ENCODE measurements around the gene DCAF10.
"Not testable (repeated sequence)": the region's sequence is repeated elsewhere in the genome, so short reads cannot be mapped to it uniquely, and the experiment has no call there.

DCAF10 gene, protein sequence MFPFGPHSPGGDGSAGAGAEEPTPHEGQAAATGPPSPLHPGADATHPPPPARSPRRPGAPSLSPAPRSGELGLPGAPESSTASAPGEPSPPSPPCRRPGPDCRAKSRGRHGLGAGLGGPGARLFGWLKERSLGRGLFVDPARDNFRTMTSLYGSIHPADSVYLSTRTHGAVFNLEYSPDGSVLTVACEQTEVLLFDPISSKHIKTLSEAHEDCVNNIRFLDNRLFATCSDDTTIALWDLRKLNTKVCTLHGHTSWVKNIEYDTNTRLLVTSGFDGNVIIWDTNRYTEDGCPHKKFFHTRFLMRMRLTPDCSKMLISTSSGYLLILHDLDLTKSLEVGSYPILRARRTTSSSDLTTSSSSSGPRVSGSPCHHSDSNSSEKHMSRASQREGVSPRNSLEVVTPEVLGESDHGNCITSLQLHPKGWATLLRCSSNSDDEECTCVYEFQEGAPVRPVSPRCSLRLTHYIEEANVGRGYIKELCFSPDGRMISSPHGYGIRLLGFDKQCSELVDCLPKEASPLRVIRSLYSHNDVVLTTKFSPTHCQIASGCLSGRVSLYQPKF

DNA sequence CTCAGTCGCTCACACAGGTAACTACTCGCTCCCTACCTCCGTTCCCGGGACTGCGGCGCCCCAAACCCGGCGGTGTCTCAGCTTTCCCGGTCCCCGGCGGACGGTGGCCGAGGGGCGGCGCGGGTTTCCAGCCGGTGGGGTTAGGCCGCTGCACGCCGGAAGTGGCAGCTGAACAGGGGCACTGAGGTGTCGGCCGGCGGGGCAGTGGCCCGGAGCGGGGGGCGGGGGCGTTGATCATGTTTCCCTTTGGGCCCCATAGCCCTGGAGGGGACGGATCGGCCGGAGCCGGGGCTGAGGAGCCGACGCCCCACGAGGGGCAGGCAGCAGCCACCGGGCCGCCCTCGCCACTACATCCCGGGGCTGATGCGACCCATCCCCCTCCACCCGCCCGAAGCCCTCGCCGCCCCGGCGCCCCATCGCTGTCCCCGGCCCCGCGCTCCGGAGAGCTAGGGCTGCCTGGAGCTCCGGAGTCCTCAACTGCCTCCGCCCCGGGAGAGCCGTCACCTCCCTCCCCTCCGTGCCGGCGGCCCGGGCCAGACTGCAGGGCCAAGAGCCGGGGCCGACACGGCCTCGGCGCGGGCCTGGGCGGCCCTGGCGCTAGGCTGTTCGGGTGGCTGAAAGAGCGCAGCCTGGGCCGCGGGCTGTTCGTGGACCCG, at the start of gene DCAF10:
DCAF10 (plus strand) TSS at position 167 of the 656 bp plus-strand sequence; CDS start at position 237, 70 bp downstream.
- DNase-seq (ENCODE audit: low read depth), result peak; percentile 79

DNA sequence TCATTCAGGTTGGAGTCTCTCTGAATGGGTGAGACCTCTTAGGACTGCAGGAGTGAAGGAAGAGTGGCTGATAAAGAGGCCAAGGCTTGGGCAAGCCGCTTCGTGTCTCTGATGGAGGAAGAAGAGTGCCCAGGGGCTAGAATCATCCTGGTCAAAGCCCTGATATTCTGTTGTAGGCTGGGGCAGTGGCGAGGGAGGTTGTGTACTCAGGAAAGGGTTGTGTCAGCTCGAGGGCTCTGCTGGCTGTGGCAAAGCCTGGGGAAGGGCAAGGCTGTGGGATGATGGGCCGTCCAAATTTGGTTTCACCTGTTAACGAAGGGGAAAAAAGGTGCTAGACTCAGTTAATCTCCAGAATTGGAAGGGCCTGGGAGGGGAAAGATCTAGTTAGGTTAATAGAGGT, 49.4 kb upstream of the DCAF10 start:
- no peak for DNase-seq (ENCODE audit: low read depth)

DNA sequence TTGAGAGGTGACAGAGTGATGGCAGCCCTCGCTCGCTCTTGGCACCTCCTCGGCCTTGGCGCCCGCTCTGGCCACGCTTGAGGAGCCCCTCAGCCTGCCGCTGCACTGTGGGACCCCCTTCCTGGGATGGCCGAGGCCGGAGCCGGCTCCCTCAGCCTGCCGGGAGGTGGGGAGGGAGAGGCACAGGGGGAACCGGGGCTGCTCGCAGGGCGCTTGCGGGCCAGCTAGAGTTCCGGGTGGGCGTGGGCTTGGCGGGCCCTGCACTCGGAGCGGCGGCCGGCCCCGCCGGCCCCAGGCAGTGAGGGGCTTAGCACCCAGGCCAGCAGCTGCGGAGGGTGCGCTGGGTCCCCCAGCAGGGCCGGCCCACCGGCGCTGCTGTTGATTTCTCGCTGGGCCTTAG, 48.9 kb upstream of the DCAF10 start:
- DNase-seq (ENCODE audit: low read depth), result not testable (repeated sequence)

DNA sequence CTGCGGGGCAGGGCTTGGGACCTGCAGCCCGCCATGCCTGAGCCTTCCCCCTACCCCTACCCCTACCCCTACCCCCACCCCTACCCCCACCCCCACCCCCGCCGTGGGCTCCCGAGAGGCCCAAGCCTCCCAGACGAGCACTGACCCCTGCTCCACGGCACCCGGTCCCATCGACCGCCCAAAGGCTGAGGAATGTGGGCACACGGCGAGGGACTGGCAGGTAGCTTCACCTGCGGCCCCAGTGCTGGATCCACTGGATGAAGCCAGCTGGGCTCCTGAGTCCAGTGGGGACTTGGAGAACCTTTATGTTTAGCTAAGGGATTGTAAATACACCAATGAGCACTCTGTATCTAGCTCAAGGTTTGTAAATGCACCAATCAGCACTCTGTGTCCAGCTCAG, 48.5 kb upstream of the DCAF10 start:
- DNase-seq (ENCODE audit: low read depth), result not testable (repeated sequence)

DNA sequence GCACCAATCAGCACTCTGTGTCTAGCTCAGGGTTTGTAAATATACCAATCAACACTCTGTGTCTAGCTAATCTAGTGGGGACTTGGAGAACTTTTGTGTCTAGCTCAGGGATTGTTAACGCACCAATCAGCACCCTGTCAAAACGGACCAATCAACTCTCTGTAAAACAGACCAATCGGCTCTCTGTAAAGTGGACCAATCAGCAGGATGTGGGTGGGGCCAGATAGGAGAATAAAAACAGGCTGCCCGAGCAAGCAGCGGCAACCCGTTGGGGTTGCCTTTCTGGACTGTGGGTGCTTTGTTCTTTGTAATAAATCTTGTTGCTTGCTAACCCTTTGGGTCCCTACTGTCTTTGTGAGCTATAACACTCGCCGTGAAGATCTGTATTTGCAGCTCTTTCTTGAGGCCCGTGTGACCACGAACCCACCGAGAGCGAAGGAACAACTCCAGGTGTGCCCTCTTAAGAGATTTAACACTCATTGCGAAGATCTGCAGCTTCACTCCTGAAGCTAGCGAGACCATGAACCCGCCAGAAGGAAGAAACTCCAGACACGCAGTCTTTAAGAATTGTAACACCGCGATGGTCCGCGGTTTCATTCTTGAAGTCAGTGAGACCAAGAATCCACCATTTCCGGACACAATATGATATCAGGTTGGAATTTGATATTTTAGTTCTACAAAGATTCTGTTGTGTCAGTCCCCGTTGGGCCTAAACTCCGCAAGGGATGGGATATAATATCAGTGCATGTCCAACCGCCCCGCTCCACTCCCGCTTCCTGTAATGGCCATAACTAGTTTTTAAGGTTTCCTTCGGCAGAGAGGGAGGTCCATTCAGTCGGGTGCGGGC, 47.7 kb upstream of the DCAF10 start:
- no peak for DNase-seq (ENCODE audit: low read depth)

DNA sequence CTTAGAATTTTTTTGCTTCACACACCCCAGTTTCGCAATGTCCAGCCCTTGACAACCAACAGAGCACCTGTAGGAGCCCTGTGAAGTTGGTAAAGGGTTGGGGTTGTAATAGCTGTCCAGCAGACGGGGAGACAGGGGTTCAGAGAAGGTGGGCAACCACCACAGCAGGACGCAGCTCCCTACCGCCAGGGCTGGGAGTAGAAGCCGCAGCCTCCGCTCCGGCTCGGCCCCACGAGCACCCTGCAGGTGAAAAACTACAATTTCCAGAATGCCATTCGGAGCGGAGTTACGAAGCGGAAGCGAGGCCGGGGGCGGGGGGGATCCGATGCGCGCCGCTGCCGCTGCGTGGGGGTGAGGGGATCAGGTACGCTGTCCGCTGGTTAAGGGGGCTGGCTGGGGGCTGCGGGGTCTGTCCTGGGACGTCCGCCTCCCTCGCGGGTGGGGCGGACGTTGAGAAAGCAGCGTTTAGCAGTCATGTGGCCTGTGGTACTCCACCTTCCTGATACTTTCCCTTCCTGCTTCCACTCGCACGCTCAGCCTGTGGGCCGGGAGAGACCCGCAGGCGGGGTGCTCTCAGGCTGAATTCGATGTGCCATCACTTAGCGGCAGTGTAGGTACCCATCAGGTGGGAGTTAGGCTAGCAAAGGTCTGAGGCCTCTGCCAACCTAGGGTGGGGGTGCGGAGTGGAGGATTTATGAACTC, 47.0 kb upstream of the DCAF10 start, which contains the start of gene TRMT10B:
TRMT10B (plus strand) TSS at position 317 of the 702 bp plus-strand sequence. CDS start 8,127 bp downstream, outside the sequence.
- DNase-seq (ENCODE audit: low read depth), result peak; percentile 61

DNA sequence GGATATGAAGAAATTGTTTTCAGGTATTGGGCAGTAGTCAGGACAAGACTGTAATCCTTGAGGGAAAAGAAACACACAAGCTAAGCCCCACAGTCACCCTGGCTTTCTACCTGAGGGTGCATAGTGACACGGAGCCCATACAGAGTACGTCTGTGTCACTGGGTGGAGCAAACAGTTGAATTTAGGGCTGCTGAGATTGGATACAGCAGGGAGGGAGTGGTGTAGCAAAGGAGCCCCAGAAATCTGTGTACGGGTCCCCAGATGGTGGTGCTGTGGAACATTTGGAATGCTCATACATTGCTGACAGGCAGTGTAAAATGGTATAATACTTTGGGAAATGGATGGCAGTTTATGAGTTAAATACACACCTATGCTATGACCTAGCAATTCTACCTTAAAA, 41.9 kb upstream of the DCAF10 start:
- DNase-seq (ENCODE audit: low read depth), result no peak

DNA sequence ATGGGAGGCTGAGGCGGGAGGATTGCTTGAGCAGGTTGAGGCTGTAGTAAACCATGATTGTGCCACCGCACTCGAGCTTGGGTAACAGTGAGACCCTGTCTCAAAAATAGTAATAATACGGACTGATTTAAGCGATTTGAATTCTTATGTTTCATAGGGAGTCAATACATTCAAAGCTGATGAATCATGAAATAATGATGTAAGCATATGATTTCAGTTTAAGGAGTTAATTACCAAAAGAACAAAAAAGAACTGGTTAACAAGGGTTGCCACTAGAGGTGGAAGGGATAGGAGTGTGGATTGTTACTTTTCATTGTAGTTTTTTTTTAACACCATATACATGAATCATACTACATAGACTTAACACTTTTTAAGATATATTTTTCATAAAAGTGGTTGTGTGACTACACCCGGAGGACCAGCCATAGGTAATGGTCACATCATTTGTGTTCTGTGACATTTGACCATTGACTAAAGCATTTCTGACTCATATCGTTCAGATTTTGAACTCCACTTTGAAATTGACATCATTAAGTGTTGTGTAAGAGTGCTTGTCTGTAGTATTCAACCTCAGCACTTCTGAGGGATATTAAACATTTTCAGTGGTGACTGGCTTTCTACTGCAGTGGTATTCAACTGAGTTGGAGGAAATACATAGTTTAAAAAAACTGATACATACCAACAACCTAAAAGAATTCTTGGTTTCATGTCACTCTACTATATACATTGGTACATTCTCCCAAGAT, 40.0 kb upstream of the DCAF10 start:
- DNase-seq (ENCODE audit: low read depth), result no peak

DNA sequence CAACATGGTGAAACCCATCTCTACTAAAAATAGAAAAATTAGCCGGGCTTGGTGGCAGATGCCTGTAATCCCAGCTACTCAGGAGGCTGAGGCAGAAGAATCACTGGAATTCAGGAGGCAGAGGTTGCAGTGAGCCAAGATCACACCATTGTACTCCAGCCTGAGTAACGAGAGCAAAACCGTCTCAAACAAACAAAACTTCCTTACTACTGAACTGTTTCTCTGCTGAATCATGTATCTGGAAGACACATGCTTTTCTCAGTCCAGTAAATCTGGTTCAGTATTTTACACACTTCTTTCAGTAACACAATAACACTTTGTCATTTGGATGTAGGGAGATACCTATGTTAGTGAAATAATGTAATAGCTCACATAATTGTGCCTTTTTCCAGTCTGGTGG, 39.1 kb upstream of the DCAF10 start:
- no peak for DNase-seq (ENCODE audit: low read depth)

DNA sequence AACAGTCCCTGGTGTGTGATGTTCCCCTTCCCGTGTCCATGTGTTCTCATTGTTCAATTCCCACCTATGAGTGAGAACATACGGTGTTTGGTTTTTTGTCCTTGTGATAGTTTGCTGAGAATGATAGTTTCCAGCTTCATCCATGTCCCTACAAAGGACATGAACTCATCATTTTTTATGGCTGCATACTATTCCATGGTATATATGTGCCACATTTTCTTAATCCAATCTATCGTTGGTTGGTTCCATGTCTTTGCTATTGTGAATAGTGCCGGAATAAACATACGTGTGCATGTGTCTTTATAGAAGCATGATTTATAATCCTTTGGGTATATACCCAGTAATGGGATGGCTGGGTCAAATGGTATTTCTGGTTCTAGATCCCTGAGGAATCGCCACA, 35.3 kb upstream of the DCAF10 start:
- not testable (repeated sequence) for DNase-seq (ENCODE audit: low read depth)

DNA sequence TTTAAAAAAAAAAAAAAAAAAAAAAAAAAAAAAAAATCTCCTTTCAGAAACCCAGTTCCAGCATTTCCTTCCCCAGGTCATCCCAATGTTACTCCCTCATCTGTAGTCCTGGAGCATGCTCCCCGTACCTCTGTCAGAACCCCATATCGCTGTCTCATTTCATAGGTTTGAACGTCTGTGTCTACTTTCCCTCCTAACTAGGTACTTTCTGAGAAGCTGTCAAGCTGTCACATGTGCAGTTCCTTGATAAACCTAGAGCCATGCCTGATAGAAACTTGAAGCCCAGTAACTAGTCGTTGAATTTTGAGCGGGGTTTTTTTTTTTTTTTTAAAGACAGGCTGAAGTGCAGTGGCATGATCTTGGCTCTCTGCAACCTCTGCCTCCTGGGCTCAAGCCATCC, 31.3 kb upstream of the DCAF10 start:
- no peak for DNase-seq (ENCODE audit: low read depth)

DNA sequence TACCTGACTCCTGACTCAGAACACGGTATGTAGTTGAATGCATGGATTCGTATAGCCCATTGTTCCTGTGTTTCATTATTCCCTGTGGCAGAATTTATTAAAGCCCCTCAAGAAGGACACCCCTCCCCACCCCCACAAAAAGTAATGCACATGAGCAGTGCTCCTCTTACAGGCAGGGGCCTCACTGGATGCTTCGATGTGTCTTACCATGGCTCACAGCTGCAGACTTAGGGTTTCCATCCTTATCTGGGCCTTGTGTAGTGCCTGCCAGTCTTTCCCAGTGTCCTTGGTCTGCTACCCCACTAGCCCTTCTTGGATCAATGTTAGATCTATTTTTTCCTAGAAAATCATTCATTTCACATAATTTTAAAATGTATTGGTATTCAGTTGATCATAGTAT, 30.6 kb upstream of the DCAF10 start:
- no peak for DNase-seq (ENCODE audit: low read depth)

DNA sequence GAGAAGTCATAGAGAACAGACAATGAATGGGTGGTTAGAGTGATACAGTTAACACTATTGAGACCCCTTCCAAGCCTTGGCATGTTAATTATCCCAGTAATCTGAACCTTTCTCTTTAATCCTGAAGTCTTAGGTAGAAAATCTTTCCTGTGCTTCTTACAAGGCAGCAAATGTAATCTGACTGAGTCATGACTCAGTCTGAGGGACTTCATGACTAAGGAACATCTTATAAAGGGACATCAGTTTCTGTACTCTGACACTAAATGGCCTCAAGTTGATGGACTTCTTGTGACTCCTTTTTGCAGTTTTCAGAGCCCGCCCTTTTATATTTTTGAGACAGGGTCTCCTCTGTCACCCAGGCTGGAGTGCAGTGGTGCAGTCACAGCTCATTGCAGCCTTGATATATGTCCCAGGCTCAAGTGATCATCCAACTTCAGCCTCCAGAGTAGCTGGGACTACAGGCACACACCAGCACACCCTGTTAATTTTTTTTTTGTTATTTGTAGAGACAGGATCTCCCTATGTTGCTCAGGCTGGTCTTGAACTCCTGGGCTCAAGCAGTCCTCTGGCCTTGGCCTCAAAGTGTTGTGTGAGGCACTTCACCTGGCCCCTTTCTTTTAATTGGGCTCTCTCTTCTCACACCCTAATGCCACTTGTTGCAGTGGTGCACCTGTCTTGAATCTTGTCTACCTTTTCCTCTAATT, 25.2 kb upstream of the DCAF10 start:
- DNase-seq (ENCODE audit: low read depth), result no peak

DNA sequence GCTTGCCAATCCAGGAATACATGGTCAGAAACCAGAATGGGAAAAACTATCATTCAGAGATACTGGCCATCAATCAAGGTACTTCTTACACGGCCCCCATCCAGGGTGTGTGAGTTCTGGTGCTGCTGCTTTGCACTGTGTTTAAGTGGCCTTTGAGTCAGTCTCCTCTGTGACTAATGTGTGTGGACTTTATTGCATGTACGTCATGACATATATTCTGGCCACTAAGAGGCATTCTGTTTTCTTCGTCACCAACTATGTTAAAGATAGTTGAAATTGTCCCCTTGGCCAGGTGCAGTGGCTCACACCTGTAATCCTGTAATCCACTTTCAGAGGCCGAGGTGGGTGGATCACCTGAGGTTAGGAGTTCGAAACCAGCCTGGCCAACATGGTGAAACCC, 24.3 kb upstream of the DCAF10 start:
- no peak for DNase-seq (ENCODE audit: low read depth)

DNA sequence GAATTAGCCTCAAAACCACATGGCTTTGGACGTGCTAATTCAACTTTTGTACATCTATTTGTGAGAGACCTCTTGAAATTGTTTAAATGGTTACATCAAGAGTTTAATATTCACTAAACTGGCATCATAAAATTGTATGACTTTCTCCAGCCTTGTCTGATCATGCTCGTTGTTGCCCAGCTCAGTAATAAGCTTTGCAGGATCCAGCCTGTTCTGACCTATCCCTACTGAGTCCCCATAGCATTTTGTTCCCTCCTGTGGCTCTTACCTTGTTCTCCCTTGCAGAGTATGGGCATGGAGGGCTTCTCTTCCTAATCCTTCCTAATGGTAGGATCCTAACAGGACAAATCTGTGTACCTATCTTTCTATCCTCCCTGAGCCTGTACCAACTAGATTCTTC, 22.1 kb upstream of the DCAF10 start:
- DNase-seq (ENCODE audit: low read depth), result no peak

DNA sequence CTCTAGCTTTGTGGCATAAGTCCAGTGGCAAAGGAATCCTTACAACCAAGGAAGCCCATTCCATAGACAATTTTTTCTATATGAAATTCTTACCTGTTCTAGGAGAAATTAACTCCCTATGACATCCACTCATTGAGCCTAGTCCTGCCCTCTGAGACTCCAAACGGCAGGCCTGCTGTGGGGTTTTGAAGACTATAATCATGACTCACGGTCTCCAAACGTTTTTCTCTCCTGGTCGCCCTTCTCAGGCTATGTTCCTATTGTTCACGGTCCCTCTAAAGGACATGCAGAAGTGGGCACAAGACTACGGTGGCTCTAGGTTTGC, 16.3 kb upstream of the DCAF10 start:
- no peak for DNase-seq (ENCODE audit: low read depth)

DNA sequence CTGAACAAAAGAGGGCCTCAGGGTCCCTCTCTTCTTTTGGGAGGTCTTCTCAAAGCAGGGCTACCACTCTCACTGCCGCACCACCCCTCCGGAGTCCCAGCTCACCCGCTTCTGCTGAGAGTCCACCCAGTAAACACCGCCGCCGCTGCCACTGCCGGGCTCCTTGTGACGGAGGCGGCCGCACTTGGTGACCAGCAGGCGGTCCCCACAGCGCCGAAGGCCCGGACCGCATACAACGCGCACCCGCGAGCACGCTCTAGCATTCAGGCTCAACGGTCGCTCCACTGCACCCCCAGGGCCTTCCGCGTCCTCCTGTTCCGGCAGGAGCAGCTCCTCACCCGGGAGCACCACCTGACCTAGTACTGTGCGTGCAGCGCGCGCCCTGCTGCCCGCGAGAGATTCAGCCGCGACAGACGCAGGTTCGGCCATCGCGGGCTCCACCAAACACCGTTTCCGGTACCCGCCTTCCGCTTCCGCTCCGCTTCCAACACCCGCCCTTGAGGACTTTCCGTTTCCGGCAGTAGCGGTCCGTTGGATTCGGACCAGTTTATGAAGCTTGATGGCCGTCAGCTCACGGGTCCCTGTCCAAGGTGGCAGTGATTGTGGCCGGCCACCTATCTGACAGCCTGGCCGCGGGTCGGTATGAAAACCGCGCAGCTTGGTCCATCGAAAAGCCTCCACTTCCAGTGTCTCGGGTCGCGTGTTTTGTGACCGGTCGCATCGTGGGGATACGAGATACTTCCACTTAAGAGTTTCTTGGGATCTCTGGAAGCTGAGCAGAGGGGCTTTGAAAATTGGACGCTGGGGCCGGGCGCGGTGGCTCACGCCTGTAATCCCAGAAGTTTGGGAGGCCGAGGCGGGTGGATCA, 15.7 kb upstream of the DCAF10 start, which contains the start of gene EXOSC3:
EXOSC3 (minus strand) TSS at position 449 of the 868 bp plus-strand sequence; CDS start at position 429, 20 bp downstream.
- peak; percentile 76 for DNase-seq (ENCODE audit: low read depth)

DNA sequence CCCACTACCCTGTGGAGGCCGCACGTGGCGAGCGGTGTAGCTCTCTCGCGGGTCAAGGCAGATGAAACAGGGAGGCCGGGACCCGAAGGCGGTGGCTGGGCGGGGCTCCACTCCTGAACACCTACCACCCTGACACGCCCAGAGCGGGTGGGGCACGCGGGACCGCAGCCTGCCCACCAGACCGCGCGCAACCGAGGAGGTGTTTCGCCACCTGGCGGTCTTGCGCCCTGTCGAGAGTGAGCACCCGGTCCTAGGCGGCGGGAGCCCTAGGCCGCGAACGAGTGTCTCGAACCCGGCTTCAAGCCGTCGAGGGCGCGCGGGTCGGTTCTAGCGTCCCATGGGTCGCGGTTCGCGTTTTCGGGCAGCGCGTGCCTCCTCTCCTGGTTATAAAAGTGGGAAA, 13.5 kb upstream of the DCAF10 start:
- no peak for DNase-seq (ENCODE audit: low read depth)

DNA sequence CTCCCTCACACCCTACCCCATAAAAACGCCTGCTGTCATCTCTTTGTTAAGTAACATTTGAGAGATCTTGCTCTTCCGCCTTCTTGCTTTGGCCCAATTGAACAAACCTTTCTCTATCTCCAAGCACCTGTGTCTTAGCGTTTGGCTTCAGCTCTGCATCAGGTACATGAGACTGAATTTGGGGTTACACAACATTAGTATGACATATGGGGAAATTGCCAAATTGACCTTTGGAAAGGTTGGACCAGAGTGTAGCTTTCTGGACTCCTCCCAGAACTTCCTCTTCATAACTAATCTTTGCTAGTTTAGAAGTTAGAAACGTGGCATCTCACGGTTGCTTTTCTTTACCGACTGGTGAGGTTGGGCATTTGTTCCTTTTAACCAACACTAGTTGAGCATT, 12.3 kb upstream of the DCAF10 start:
- DNase-seq (ENCODE audit: low read depth), result no peak

All from stimulated activated CD8-positive, alpha-beta memory T cell treated with anti-CD3 and anti-CD28 coated beads, Interleukin-12 subunit alpha, Interleukin-12 subunit beta, amount 100 ng/mL, for 4 hours (primary cell).